GM13976 (cell line): ENCODE data around the gene DCST1.

Experiments
- DNase-seq: peaks from one replicate; pipeline ENCODE4 v3.0.0; 2012; ENCODE audit warnings: low spot score
- CTCF ChIP-seq: IDR thresholded peaks from 2 replicates; pipeline ENCODE4 v1.5.1; 2012; ENCODE audit warnings: borderline replicate concordance, mild to moderate bottlenecking; ENCODE audit not compliant: insufficient read depth; ENCODE audit errors: extremely low read depth, missing control alignments, control extremely low read depth
- in situ Hi-C: fragments of 300-500 bp; cut with MboI; formaldehyde crosslinking; loops from one replicate; pipeline ENCODE4 v1.12.0; 2022; ENCODE audit warnings: low sequenced_read_pairs, mixed read lengths, inconsistent platforms; ENCODE audit not compliant: unreplicated experiment

Gene DCST1

GRCh38 chr1:155010211-155010918, 23.3 kb upstream of the DCST1 start:
- TF ChIP-seq CTCF = no peak
- no peak for DNase-seq
- in situ Hi-C loops = no loop called here

- DNase-seq = no peak
- in situ Hi-C loops = no loop called here
- TF ChIP-seq CTCF = no peak
Observed at GRCh38 chr1:155011004-155011416, 22.6 kb upstream of the DCST1 start.

GRCh38 chr1:155011437-155012025, 22.1 kb upstream of the DCST1 start:
- TF ChIP-seq CTCF = no peak
- in situ Hi-C loops = no loop called here
- no peak for DNase-seq

GRCh38 chr1:155012026-155012546, 21.5 kb upstream of the DCST1 start:
- in situ Hi-C loops = no loop called here
- TF ChIP-seq CTCF = no peak
- DNase-seq = no peak

- no peak for DNase-seq
- in situ Hi-C loops = no loop called here
- no peak for TF ChIP-seq CTCF
Observed at GRCh38 chr1:155012776-155013602, 20.6 kb upstream of the DCST1 start.

- no peak for TF ChIP-seq CTCF
- no peak for DNase-seq
- in situ Hi-C loops = no loop called here
Observed at GRCh38 chr1:155013632-155014031, 20.0 kb upstream of the DCST1 start.
